IMR-90 (cell line): Measurements from ENCODE around the gene EVX1. TPM values are rescaled to one million over a fixed set of nuclear protein-coding genes. Genes with fewer than 3 reads are reported as not detected.

Experiments used
- ATAC-seq: fragments of 200-7000 bp; cut with Tn5 transposase; 2 replicates; pipeline ENCODE4 v1.9.1; 2020; ENCODE audit warnings: low read depth, mild to moderate bottlenecking, moderate library complexity
- BruUV-seq: library from RNA; stranded (reverse); fragments of 400-500 nt; replicated peaks from 2 replicates; lab custom pipeline; 2021; lab: Mats Ljungman, UMichigan
- CTCF ChIA-PET: fragments of 300-600 bp; formaldehyde crosslinking; extraction: SDS; loops from one replicate; lab custom pipeline; 2021; ENCODE audit warnings: antibody characterized with exemption; lab: Yijun Ruan, JAX
- POLR2A ChIA-PET: fragments of 300-600 bp; sonication (Branson Sonifier 250); formaldehyde crosslinking; loops from one replicate; lab custom pipeline; 2022; ENCODE audit warnings: antibody characterized with exemption; ENCODE audit not compliant: unreplicated experiment; lab: Charles Lee
- DNase-seq: peaks from one replicate; pipeline ENCODE4 v3.0.0; 2013
- H2AFZ ChIP-seq: replicated peaks from 2 replicates; pipeline ENCODE3; 2013; ENCODE audit warnings: low read length, mild to moderate bottlenecking; ENCODE audit not compliant: poor library complexity
- H2AK5ac ChIP-seq: 2 replicates; pipeline ENCODE4 v1.6.1; 2013; ENCODE audit warnings: low read depth, low read length, inconsistent platforms
- H2AK9ac ChIP-seq: replicated peaks from 2 replicates; pipeline ENCODE3; 2013; ENCODE audit warnings: mild to moderate bottlenecking, low read depth, low read length, moderate library complexity; ENCODE audit not compliant: poor library complexity
- H2BK120ac ChIP-seq: 2 replicates; pipeline ENCODE4 v1.6.1; 2013; ENCODE audit warnings: low read depth, low read length, inconsistent platforms
- H2BK15ac ChIP-seq: 3 replicates; pipeline ENCODE4 v1.6.1; 2013; ENCODE audit warnings: low read depth, low read length, inconsistent platforms
- H2BK20ac ChIP-seq: 2 replicates; pipeline ENCODE4 v1.6.1; 2013; ENCODE audit warnings: low read depth, mild to moderate bottlenecking, inconsistent platforms, low read length, moderate library complexity
- H2BK5ac ChIP-seq: 2 replicates; pipeline ENCODE4 v1.6.1; 2013; ENCODE audit warnings: mild to moderate bottlenecking, low read depth, low read length, inconsistent platforms; ENCODE audit not compliant: poor library complexity, severe bottlenecking
- H3K14ac ChIP-seq: replicated peaks from 2 replicates; pipeline ENCODE4 v1.6.1; 2013; ENCODE audit warnings: low read depth, low read length, inconsistent platforms
- H3K18ac ChIP-seq: 2 replicates; pipeline ENCODE4 v1.6.1; 2013; ENCODE audit warnings: low read depth, low read length, control low read depth
- H3K23ac ChIP-seq: 2 replicates; pipeline ENCODE4 v1.6.1; 2013; ENCODE audit warnings: low read depth, low read length, inconsistent platforms
- H3K27ac ChIP-seq: 2 replicates; pipeline ENCODE4 v1.5.1; 2013; ENCODE audit warnings: mild to moderate bottlenecking, control low read depth, low read length; ENCODE audit not compliant: insufficient read depth
- H3K27me3 ChIP-seq: 2 replicates; pipeline ENCODE4 v1.6.1; 2013; ENCODE audit warnings: low read length; ENCODE audit not compliant: control insufficient read depth, insufficient read depth
- H3K36me3 ChIP-seq: 2 replicates; pipeline ENCODE4 v1.6.1; 2013; ENCODE audit warnings: low read length, mixed read lengths; ENCODE audit not compliant: control insufficient read depth, insufficient read depth
- H3K4ac ChIP-seq: 2 replicates; pipeline ENCODE4 v1.6.1; 2013; ENCODE audit warnings: low read depth, low read length, inconsistent platforms
- H3K4me1 ChIP-seq: 2 replicates; pipeline ENCODE4 v1.6.1; 2013; ENCODE audit warnings: low read length, mixed read lengths; ENCODE audit not compliant: control insufficient read depth, insufficient read depth
- H3K4me2 ChIP-seq: 2 replicates; pipeline ENCODE4 v1.6.1; 2013; ENCODE audit warnings: low read depth, mild to moderate bottlenecking, control low read depth, low read length, moderate library complexity
- H3K4me3 ChIP-seq: 2 replicates; pipeline ENCODE4 v1.5.1; 2013; ENCODE audit warnings: low read depth, mild to moderate bottlenecking, control low read depth, low read length, moderate library complexity; ENCODE audit not compliant: insufficient read depth
- H3K56ac ChIP-seq: 2 replicates; pipeline ENCODE4 v1.6.1; 2013; ENCODE audit warnings: low read length, inconsistent platforms; ENCODE audit not compliant: insufficient read depth; ENCODE audit errors: extremely low read depth
- H3K79me1 ChIP-seq, 2 experiments: 2 replicates each; pipeline ENCODE4 v1.6.1; 2013; ENCODE audit warnings: low read length in 2 of 2, inconsistent platforms in 1 of 2, low read depth in 1 of 2
- H3K9ac ChIP-seq: 2 replicates; pipeline ENCODE4 v1.6.1; 2013; ENCODE audit warnings: low read depth, low read length, control low read depth
- H3K9me1 ChIP-seq: 2 replicates; pipeline ENCODE4 v1.6.1; 2013; ENCODE audit warnings: low read length, inconsistent platforms; ENCODE audit not compliant: insufficient read depth
- H3K9me3 ChIP-seq: 2 replicates; pipeline ENCODE4 v1.6.1; 2013; ENCODE audit warnings: low read length; ENCODE audit not compliant: control insufficient read depth, insufficient read depth
- H4K20me1 ChIP-seq: 2 replicates; pipeline ENCODE4 v1.6.1; 2013; ENCODE audit warnings: low read length, inconsistent platforms; ENCODE audit not compliant: insufficient read depth
- H4K5ac ChIP-seq: 2 replicates; pipeline ENCODE4 v1.6.1; 2013; ENCODE audit warnings: mild to moderate bottlenecking, low read depth, low read length, control low read depth
- H4K8ac ChIP-seq, 2 experiments: 2 replicates each; pipeline ENCODE4 v1.6.1; 2013; ENCODE audit warnings: low read depth in 2 of 2, low read length in 2 of 2, control low read depth in 1 of 2, inconsistent platforms in 1 of 2
- H4K91ac ChIP-seq: 2 replicates; pipeline ENCODE4 v1.6.1; 2013; ENCODE audit warnings: low read depth, low read length, inconsistent platforms; ENCODE audit not compliant: insufficient read depth
- BHLHE40 ChIP-seq: fragments of 150-350 bp; IDR thresholded peaks from 2 replicates; pipeline ENCODE4 v1.6.1; 2016; ENCODE audit warnings: mild to moderate bottlenecking, low read depth, low read length
- CEBPB ChIP-seq: IDR thresholded peaks from 2 replicates; pipeline ENCODE4 v1.6.1; 2012; ENCODE audit warnings: low read depth, low read length, improper control_type of control experiment
- MAZ ChIP-seq: IDR thresholded peaks from 2 replicates; pipeline ENCODE4 v1.6.1; 2012; ENCODE audit warnings: low read depth, mild to moderate bottlenecking, low read length, improper control_type of control experiment, moderate library complexity, borderline replicate concordance
- POLR2A ChIP-seq: IDR thresholded peaks from 2 replicates; pipeline ENCODE4 v1.6.1; 2012; ENCODE audit warnings: mild to moderate bottlenecking, low read depth, low read length
- RFX5 ChIP-seq: IDR thresholded peaks from 2 replicates; pipeline ENCODE4 v1.8.0; 2012; ENCODE audit warnings: low read depth, mild to moderate bottlenecking, low read length, moderate library complexity
- WGBS, 2 experiments: methylation state at CpG; one replicate each; pipeline versions ENCODE4 v1.1.5 to v1.1.7; 2013; ENCODE audit warnings: missing lambda C conversion rate in 2 of 2; ENCODE audit not compliant: insufficient read length in 1 of 2; ENCODE audit errors: extremely low coverage in 2 of 2; 5-methylcytosine and 5-hydroxymethylcytosine counted together
- dilution Hi-C: fragments of 300-500 bp; cut with HindIII; formaldehyde crosslinking; loops from one replicate; pipeline ENCODE4 v1.14.3; 2018; ENCODE audit warnings: low sequenced_read_pairs; ENCODE audit not compliant: unreplicated experiment
- in situ Hi-C: fragments of 300-500 bp; cut with MboI; formaldehyde crosslinking; loops from 3 replicates; pipeline ENCODE4 v1.14.3; 2019; ENCODE audit warnings: low sequenced_read_pairs, inconsistent platforms, mixed read lengths
- intact Hi-C: fragments of 100-400 bp; cut with micrococcal nuclease; formaldehyde crosslinking; loops from 2 replicates; pipeline ENCODE4 v1.10.0; 2022
- polyA plus RNA-seq, 3 experiments: library from polyadenylated mRNA; depleted of rRNA; stranded (reverse); fragments of >200 nt; gene quantifications; 2 replicates each; pipeline ENCODE4 v1.2.3, GENCODE V29; 2012; ENCODE audit warnings: low replicate concordance in 1 of 3
- total RNA-seq: library from RNA; depleted of rRNA; stranded (reverse); fragments of >200 nt; gene quantifications from 2 replicates; pipeline ENCODE4 v1.2.3, GENCODE V29; 2012

EVX1 gene
- total and polyA plus RNA-seq, 2 of the 4 experiments (the other 2 are of a cell fraction), result not detected

DNA sequence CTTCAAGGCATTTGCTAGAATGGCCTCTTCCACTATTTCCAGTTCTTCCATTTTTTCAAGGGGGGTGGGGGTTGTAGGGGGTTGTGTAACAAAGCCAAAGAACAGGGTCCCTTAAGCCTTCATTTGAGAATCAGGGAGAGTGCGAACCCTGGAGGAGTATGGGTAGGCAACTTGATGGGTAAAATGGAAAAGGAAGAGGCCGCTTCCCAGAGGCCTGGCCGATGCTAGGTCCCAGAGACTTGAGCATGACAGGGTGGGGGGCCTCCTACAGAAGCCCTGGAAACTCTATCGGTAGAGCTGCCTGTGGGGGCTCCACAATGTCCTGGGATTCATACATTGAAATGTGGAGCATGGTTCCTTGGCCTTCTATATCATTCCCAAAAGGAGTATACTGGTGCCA lies 33.6 kb upstream of the EVX1 start:
- Histone ChIP-seq H3K27me3 (peaks cover 95% of the 10 kb centered on the region), H4K8ac (no peak overlapping the region), H3K4me1 (peaks cover 2% of the 10 kb centered on the region; the same call in 1 of the 2 replicates), H3K9ac (no peak overlapping the region), H2BK20ac (no peak overlapping the region), H3K9me3 (peaks cover 5% of the 10 kb centered on the region; the same call in 1 of the 2 replicates), H2BK15ac (no peak overlapping the region), H3K23ac (no peak overlapping the region), H2AK9ac (no peak overlapping the region), H4K20me1 (peaks cover 12% of the 10 kb centered on the region), H2BK120ac (no peak overlapping the region), H3K4ac (no peak overlapping the region), H3K18ac (no peak overlapping the region), H3K4me3 (no peak overlapping the region), H2BK5ac (no peak overlapping the region), H3K9me1 (no peaks in the 10 kb centered on the region; the same call in 1 of the 2 replicates), H2AK5ac (no peak overlapping the region), H3K4me2 (no peak overlapping the region), H4K5ac (no peak overlapping the region), H3K79me1 (no peaks in the 10 kb centered on the region), H3K36me3 (no peaks in the 10 kb centered on the region), H3K27ac (no peak overlapping the region), H2AFZ (no peak overlapping the region), H4K91ac (no peak overlapping the region), H3K56ac (no peak overlapping the region), H3K14ac (no peak overlapping the region)
- POLR2A ChIA-PET, result no interaction called here
- CTCF ChIA-PET, result interaction anchor here (1.4 kb wide), 1 partner anchor 19 kb away, joined by 3 read pairs; no protein-coding TSS in a partner anchor
- ATAC-seq (no peak), DNase-seq (no peak)
- no CpG with 5 or more reads among the region's 4 CpGs for WGBS, 2 experiments
- intact Hi-C loops, result no loop called here
- TF ChIP-seq POLR2A (no peak), BHLHE40 (no peak), MAZ (no peak), RFX5 (no peak), CEBPB (no peak)
- dilution Hi-C loops, result no loop called here
- no TSS peak for BruUV-seq
- in situ Hi-C loops, result loop anchor here (10.0 kb wide), 1 partner anchor 566 kb away; no protein-coding TSS in a partner anchor
